OCI-LY1 (cell line): ENCODE measurements around the gene GSG1L.

ENCODE experiments used
- CTCF ChIP-seq: fragments of 200-600 bp; sonication (generic), shearing (Covaris generic); IDR thresholded peaks from 2 replicates; pipeline ENCODE4 v1.5.1; 2017; ENCODE audit warnings: mild to moderate bottlenecking, antibody characterized with exemption, low read length, moderate library complexity, mixed read lengths
- EZH2 ChIP-seq: fragments of 200-600 bp; sonication (generic), shearing (Covaris generic); IDR thresholded peaks from 2 replicates; pipeline ENCODE4 v1.8.0; 2017; ENCODE audit warnings: borderline replicate concordance, mixed run types, mild to moderate bottlenecking, antibody characterized with exemption, low read length, moderate library complexity, mixed read lengths

- TF ChIP-seq CTCF (no peak), EZH2 (no peak)
These were observed 272.2 kb downstream of the GSG1L start for GRCh38 chr16:27791404-27791719.
